Activated CD8-positive, alpha-beta T cell treated with anti-CD3 and anti-CD28 coated beads, Interleukin-2, amount 10 ng/mL, durations not matched to agents 7 days and 5 days (primary cell): ENCODE results near the gene CYFIP2. TPM values are rescaled to one million over a fixed set of nuclear protein-coding genes. Genes with fewer than 3 reads are reported as not detected.
A peak's percentile ranks its signal among the peaks of the same experiment; 100 is the strongest.

ENCODE experiments used
- ATAC-seq: fragments of 150-1000 bp; cut with Tn5 transposase; one replicate; pipeline ENCODE4 v1.10.0; 2021; ENCODE audit warnings: moderate library complexity
- CTCF ChIA-PET: fragments of 350-600 bp; sonication (Branson Sonifier 250); formaldehyde crosslinking; loops from one replicate; lab custom pipeline; 2021; ENCODE audit warnings: antibody characterized with exemption; lab: Charles Lee
- POLR2A ChIA-PET: fragments of 350-600 bp; sonication (Branson Sonifier 250); formaldehyde crosslinking; loops from one replicate; lab custom pipeline; 2021; ENCODE audit warnings: antibody characterized with exemption; lab: Charles Lee
- DNase-seq: peaks from one replicate; pipeline ENCODE4 v3.0.0-alpha.2; 2020
- H3K27ac Mint-ChIP-seq: one replicate; pipeline ENCODE4 v1.8.0; 2021; ENCODE audit warnings: mild to moderate bottlenecking, mixed read lengths
- H3K27me3 Mint-ChIP-seq: one replicate; pipeline ENCODE4 v1.8.0; 2021; ENCODE audit warnings: low read depth, mixed read lengths
- H3K36me3 Mint-ChIP-seq: one replicate; pipeline ENCODE4 v1.8.0; 2021; ENCODE audit warnings: low read depth, mixed read lengths
- H3K4me1 Mint-ChIP-seq: one replicate; pipeline ENCODE4 v1.8.0; 2021; ENCODE audit warnings: low read depth, mixed read lengths
- H3K4me3 Mint-ChIP-seq: one replicate; pipeline ENCODE4 v1.8.0; 2021; ENCODE audit warnings: mild to moderate bottlenecking, mixed read lengths
- H3K9me3 Mint-ChIP-seq: one replicate; pipeline ENCODE4 v1.8.0; 2022; ENCODE audit warnings: mixed read lengths; ENCODE audit not compliant: insufficient read depth
- total RNA-seq, 2 experiments: library from RNA; stranded (reverse); gene quantifications; one replicate each; pipeline ENCODE4 v1.2.3, GENCODE V29; 2021

Gene CYFIP2
- total RNA-seq: 100 to 1,000 TPM; 512 to 516 TPM

DNA sequence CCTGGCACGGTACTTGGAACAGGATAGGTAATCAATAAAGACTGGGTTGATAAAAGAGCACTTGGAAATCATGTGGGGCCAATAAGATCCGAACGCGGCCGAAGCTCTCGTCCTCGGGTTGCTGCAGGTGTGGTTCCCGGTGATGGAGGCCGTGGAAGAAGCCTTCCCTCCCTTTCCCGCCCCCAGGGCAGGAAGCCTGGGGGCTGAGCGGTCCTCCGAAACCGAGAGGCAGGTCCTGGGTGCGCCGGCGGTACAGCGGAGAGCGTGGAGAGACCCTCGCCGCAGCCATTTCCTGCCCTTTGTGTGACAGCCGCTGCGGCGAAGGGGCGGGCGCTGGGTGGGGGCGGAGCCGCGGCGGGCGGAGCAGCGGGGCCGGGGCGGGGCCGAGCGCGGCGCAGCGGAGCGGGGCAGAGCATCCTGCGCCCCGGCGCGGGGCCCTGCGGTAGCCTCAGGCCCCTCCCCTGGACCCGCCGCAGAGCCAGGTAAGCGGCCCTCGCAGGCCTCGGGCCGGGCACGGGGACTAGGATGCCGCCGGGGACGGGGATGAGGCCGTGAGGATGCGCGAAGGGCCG, at the start of gene CYFIP2:
Gene CYFIP2 (plus strand): TSS at position 410 of the 572 bp plus-strand sequence. CDS start 19,239 bp downstream, outside the sequence.
- Mint-ChIP-seq H3K4me1 (peaks cover 62% of the 10 kb centered on the region), H3K27me3 (no peaks in the 10 kb centered on the region), H3K36me3 (peaks cover 49% of the 10 kb centered on the region), H3K9me3 (no peaks in the 10 kb centered on the region), H3K4me3 (peak within 1 kb of the TSS; percentile 89), H3K27ac (peak within 1 kb of the TSS; percentile 99)
- CTCF ChIA-PET: interaction anchor here (1.0 to 4.3 kb wide), 3 partner anchors 13 to 63 kb away, joined by 4 to 45 read pairs (median 4); no protein-coding TSS in a partner anchor
- ATAC-seq: peak; percentile 84
- POLR2A ChIA-PET: interaction anchor here (0.6 to 5.0 kb wide), 11 partner anchors 9 to 123 kb away, joined by 3 to 36 read pairs (median 4); partner anchors contain the start of genes ITK and MED7
- peak; percentile 91 for DNase-seq

DNA sequence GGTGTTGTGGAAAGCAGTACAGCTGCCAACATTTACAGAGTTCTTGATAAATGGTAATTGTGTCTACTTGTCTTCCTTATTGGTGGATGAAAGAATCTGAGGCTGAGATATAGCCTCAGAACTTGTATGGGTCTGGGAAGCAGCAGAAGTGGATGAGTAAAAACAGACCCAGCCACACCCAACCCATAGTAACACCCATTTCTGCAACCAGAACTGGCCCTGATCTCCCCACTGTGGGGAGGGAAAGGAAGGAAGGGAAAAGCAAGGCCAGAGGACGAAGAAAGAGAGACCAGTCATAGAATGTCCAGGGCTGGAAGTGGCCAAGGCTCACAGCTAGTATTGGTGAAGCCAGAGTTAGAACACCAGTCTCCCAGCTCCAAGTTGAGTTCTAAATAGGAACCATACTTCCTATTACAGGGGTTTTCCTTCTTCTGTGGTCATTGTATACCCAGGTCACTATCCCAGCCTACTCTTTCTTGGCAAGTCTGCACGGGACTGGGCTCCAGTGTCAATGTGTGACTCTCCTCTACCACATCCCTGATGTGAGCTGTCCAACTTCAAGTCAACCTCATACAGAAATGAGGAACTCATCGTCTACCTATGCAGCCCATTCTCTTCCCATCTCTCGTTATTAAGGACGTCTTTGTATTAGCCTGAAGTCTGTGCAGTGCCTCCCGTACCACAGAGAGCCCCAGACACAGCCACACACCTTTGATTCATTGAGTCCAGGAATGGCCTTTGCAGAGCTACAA, 49.4 kb upstream of the CYFIP2 start:
- H3K36me3 Mint-ChIP-seq: peaks cover 96% of the 10 kb centered on the region
- peak overlapping the region; percentile 68 for H3K4me3 Mint-ChIP-seq
- CTCF ChIA-PET: interaction anchor here (0.7 to 4.4 kb wide), 19 partner anchors 13 to 96 kb away, joined by 3 to 24 read pairs (median 4); partner anchors contain the start of gene ITK
- ATAC-seq (no peak), DNase-seq (peak; percentile 20)
- H3K9me3 Mint-ChIP-seq: no peaks in the 10 kb centered on the region
- no peaks in the 10 kb centered on the region for H3K27me3 Mint-ChIP-seq
- H3K4me1 Mint-ChIP-seq: peaks cover 96% of the 10 kb centered on the region
- peak overlapping the region; percentile 85 for H3K27ac Mint-ChIP-seq
- POLR2A ChIA-PET: interaction anchor here (0.6 to 11.1 kb wide), 21 partner anchors 8 to 74 kb away, joined by 3 to 148 read pairs (median 5); partner anchors contain the start of genes ITK and MED7

DNA sequence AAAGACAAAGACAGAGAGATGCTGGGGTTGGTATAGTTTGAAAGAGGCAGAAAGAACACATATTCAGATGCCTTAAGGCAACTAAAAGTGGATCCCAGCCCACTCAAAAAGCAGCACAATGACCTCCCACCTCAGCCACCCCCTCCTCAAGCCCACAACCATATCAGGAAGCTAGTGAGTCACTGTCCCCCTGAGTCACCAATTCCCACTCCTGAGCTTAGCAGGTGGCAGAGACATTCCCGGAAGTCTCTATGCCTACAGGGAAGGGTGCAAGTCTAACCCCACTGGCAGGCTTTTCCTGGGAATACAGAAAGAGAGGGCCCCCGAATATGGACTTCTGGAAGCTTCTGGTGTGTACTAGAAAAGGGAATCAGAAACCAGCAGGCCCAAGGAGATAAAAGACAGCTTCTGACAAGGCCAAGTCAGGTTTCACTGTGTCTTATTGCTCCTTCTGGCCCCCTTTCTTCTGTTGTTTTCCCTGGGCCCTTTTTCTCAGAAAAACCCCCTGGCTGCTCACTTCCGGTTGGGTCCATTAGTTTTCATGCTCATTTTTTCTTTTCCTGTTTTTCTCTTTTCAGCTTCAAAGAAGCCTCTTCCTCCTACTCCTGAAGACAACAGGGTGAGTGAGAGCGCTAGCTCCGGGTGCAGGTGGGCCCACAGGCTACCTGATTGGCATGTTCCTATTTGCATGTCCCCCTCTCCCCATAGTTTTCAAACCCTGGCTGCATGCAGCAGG, 48.5 kb upstream of the CYFIP2 start:
- CTCF ChIA-PET: interaction anchor here (0.7 to 4.4 kb wide), 19 partner anchors 10 to 95 kb away, joined by 3 to 24 read pairs (median 4); partner anchors contain the start of gene ITK
- peak overlapping the region; percentile 68 for H3K4me3 Mint-ChIP-seq
- peak; percentile 14 for ATAC-seq
- H3K9me3 Mint-ChIP-seq: no peaks in the 10 kb centered on the region
- no peaks in the 10 kb centered on the region for H3K27me3 Mint-ChIP-seq
- H3K4me1 Mint-ChIP-seq: peaks cover 96% of the 10 kb centered on the region
- H3K27ac Mint-ChIP-seq: peak overlapping the region; percentile 85
- H3K36me3 Mint-ChIP-seq: peaks cover 96% of the 10 kb centered on the region
- POLR2A ChIA-PET: interaction anchor here (0.7 to 11.1 kb wide), 20 partner anchors 9 to 75 kb away, joined by 3 to 148 read pairs (median 5); partner anchors contain the start of genes ITK and MED7
- DNase-seq: peak; percentile 72

DNA sequence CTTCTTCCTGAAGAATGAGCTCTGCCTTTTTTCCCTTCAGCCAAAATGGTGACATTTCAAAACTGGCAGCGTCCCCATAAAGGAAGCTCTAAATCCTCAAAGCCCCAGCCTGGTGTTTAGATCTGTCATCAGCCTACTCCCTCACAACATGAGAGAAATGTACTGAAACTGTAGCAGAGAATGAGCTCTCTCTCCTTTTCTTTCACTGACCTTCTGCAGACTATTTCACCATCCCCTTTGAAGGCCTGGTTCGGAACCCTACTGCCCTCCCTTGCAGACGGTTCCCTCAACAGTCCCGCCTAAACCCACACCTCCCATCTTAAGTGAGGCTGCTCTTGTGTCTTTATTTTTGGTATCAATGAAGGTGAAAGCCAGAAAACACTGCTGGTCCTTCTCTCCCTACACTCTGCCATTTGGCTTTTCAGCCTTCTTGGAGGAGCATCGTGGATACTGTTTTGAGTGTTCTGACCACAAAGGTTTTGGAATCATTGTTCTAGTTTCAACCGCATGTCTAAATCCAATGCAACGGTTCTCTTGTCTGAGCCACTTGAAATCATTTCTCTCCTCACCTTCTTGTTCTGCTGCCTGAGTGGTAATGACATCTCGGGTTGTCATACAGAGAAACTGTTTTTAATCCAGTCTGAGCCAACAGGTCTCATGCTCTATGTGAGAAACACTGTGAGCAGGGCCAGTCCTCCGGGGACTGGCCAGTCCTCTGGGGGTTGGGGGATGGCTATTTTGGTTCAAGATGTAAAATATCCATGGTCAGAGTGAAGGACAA, 46.2 kb upstream of the CYFIP2 start:
- Mint-ChIP-seq H3K36me3 (peaks cover 93% of the 10 kb centered on the region), H3K4me1 (peaks cover 94% of the 10 kb centered on the region), H3K27ac (peak overlapping the region; percentile 90), H3K9me3 (no peaks in the 10 kb centered on the region), H3K27me3 (no peaks in the 10 kb centered on the region), H3K4me3 (peak overlapping the region; percentile 39)
- ATAC-seq (no peak), DNase-seq (peak; percentile 21)
- POLR2A ChIA-PET: interaction anchor here (0.7 to 11.1 kb wide), 3 partner anchors 15 to 53 kb away, joined by 3 to 148 read pairs (median 17); no protein-coding TSS in a partner anchor
- CTCF ChIA-PET: interaction anchor here (0.9 to 4.4 kb wide), 3 partner anchors 16 to 70 kb away, joined by 3 to 24 read pairs (median 4); no protein-coding TSS in a partner anchor

DNA sequence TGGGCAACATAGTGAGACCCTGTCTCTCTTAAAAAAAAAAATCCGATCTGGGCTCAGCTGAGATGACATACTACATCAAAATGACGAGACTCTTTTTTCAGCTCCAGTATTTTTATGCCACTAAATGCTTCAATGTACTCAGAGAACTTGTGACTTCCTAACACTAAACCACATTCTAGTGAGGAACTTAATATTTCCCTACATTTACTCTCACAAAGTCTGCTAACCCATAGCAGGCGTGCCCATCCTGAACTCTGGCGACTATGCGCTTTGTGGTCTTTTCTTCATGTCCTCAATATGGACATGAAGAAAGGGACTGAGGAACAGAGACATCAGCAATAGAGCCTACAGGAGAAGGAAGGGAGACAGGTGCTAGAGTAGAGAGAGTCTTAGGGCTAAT, 44.0 kb upstream of the CYFIP2 start:
- peak overlapping the region; percentile 70 for H3K4me3 Mint-ChIP-seq
- H3K4me1 Mint-ChIP-seq: peaks cover 92% of the 10 kb centered on the region
- H3K27me3 Mint-ChIP-seq: no peaks in the 10 kb centered on the region
- DNase-seq: peak; percentile 20
- POLR2A ChIA-PET: interaction anchor here (0.6 to 11.1 kb wide), 10 partner anchors 9 to 85 kb away, joined by 3 to 148 read pairs (median 3); partner anchors contain the start of gene ITK
- H3K36me3 Mint-ChIP-seq: peaks cover 93% of the 10 kb centered on the region
- CTCF ChIA-PET: interaction anchor here (0.9 to 2.6 kb wide), 5 partner anchors 15 to 82 kb away, joined by 3 to 14 read pairs (median 4); no protein-coding TSS in a partner anchor
- peak; percentile 6 for ATAC-seq
- no peaks in the 10 kb centered on the region for H3K9me3 Mint-ChIP-seq
- H3K27ac Mint-ChIP-seq: peak overlapping the region; percentile 93

DNA sequence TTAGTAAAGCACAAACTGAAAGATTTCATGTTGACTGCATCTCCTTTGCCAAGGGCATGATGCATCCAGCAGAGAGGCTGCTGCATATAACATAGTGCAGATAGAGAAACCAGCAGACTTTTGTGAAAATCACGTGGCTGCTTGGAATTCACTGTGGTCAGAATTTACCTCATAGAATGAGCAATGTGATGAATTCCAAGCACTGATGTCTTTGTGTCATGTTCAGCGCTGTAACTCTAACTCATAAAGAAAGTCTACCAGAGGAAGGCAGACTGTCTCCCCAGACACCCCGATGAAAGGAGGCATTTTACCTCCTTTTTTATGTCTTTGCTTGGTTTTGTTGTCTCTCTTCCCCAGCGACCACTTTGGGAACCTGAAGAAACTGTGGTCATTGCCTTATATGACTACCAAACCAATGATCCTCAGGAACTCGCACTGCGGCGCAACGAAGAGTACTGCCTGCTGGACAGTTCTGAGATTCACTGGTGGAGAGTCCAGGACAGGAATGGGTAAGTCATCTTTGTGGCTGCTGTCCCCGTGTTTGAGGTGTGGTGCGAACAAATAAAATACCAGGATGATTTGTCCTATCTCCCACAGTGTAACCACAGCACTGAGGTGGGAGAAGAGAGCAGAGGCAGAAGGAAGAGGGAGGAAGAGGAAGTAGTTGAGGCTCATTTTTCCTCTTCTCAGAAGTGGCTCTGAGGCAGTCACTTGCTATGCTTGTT, 43.3 kb upstream of the CYFIP2 start:
- peak; percentile 79 for DNase-seq
- Mint-ChIP-seq H3K27me3 (no peaks in the 10 kb centered on the region), H3K4me3 (peak overlapping the region; percentile 70), H3K36me3 (peaks cover 92% of the 10 kb centered on the region), H3K9me3 (no peaks in the 10 kb centered on the region), H3K4me1 (peaks cover 90% of the 10 kb centered on the region), H3K27ac (peak overlapping the region; percentile 93)
- ChIA-PET POLR2A (interaction anchor here (0.6 to 11.1 kb wide), 9 partner anchors 9 to 84 kb away, joined by 3 to 148 read pairs (median 3); partner anchors contain the start of gene ITK), CTCF (interaction anchor here (1.0 to 2.6 kb wide), 2 partner anchors 73 to 120 kb away, joined by 3 to 14 read pairs; no protein-coding TSS in a partner anchor)
- ATAC-seq: peak; percentile 73

DNA sequence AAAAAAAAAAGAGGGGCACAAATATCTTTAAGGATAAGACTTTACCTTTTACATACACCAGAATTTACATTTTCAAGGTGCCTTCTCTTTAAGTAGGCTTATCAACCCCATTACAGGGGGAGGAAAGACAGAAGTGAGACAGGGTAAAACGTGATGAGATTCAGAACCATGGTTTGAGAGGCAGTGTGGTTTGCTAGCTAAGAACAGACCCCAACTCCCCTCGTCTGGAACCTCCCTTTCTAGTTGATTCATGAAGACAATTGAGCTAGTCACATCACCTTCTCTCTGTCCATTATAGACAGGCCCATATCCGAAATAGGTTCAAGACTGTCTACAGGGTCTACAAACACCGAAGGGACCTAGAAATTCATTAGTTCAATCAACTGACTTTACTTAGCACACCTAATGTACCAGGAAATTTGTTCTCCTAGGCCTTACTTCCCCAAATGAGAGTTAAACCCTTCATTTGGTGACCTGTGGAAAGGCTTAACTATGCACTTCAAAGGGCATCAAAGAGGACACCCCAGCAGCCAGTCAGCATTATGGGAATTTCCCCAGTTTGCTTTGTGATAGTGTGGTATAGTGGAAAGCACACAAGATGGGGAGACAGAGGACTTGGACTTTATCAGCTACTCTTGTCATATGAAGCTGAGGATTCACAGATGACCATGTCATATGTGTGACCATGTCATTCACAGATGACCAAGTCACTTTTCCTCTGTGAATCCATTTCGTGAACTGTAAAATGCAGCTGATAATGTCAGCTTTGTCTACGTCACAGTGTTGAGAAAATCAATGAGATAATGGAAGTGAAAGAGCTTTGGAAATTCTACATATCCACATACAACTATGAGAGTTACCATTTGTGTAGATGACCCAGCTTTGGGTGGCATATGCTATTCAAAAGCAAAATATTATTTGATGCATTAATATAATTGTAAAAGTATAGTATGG, 40.2 kb upstream of the CYFIP2 start:
- Mint-ChIP-seq H3K27ac (peak overlapping the region; percentile 74), H3K36me3 (peaks cover 86% of the 10 kb centered on the region), H3K4me3 (no peak overlapping the region), H3K27me3 (no peaks in the 10 kb centered on the region), H3K4me1 (peaks cover 70% of the 10 kb centered on the region), H3K9me3 (no peaks in the 10 kb centered on the region)
- ATAC-seq (no peak), DNase-seq (no peak)
- ChIA-PET POLR2A (interaction anchor here (1.0 to 1.2 kb wide), 3 partner anchors 8 to 83 kb away, joined by 4 to 5 read pairs (median 4); partner anchors contain the start of gene MED7), CTCF (interaction anchor here (0.7 to 2.8 kb wide), 9 partner anchors 8 to 76 kb away, joined by 3 to 16 read pairs (median 3); no protein-coding TSS in a partner anchor)

DNA sequence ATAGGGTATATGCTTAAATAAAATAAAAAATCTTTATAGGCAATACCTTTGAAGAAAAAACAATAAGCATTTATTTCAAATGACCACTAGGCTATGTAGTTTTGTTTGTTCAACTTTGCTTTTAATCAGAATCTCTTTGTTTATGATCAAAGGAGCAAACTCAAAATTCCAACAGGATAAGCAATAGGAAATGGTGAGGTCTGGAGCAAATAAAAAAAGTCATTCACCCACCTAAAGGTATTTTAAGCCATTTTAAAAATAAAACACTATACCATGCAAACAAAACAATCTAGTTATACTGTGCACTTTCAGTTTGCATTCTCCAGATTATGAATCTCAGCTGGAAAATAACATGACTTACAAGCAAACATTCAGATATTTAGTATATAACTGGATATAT, 35.3 kb upstream of the CYFIP2 start:
- no peak for ATAC-seq
- H3K27me3 Mint-ChIP-seq: no peaks in the 10 kb centered on the region
- no peak for DNase-seq
- ChIA-PET CTCF (interaction anchor here (0.9 to 1.6 kb wide), 3 partner anchors 17 to 81 kb away, joined by 3 to 6 read pairs (median 5); no protein-coding TSS in a partner anchor), POLR2A (interaction anchor here (1.4 kb wide), 1 partner anchor 9 kb away, joined by 5 read pairs; no protein-coding TSS in a partner anchor)
- H3K36me3 Mint-ChIP-seq: peaks cover 85% of the 10 kb centered on the region
- no peak overlapping the region for H3K27ac Mint-ChIP-seq
- H3K4me1 Mint-ChIP-seq: peaks cover 57% of the 10 kb centered on the region
- H3K9me3 Mint-ChIP-seq: no peaks in the 10 kb centered on the region
- no peak overlapping the region for H3K4me3 Mint-ChIP-seq

DNA sequence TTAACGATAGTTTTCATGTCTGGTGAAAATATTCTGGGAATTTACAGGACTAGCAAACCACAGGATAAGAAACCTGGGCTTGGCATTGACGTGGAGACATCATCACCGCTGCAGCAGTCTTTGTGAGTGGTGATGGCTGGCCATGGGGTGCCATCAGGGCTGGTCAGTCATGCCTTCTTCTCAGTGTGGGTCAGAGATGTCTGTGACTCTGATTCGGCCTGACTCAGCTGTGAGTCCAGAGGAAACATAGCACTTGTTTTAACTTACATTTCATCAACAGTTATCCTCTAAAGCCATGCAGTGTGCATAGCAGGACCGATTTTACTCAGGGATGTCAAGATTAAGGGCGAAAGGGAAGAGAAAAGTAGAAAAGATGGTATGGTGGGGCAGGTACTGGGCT, 33.2 kb upstream of the CYFIP2 start:
- ATAC-seq (peak; percentile 18), DNase-seq (peak; percentile 19)
- Mint-ChIP-seq H3K27me3 (no peaks in the 10 kb centered on the region), H3K9me3 (no peaks in the 10 kb centered on the region), H3K4me1 (peaks cover 47% of the 10 kb centered on the region), H3K27ac (peak overlapping the region; percentile 37), H3K36me3 (peaks cover 84% of the 10 kb centered on the region), H3K4me3 (no peak overlapping the region)
- ChIA-PET CTCF (interaction anchor here (1.0 kb wide), 1 partner anchor 84 kb away, joined by 4 read pairs; no protein-coding TSS in a partner anchor), POLR2A (no interaction called here)
